ENCODE results near the gene TENT5C. TPM values are rescaled to one million over a fixed set of nuclear protein-coding genes. Genes with fewer than 3 reads are reported as not detected.

The TENT5C gene
- polyA plus RNA-seq, 1 donor (not counting 4 experiments of a cell fraction or from before 2014, with no cell fraction given): 0.13 TPM

GRCh38 chr1:117563492-117563875 is 42.4 kb upstream of the TENT5C start:
- TF ChIP-seq CTCF (optimal IDR thresholded peaks at IDR 0.05 in 1 of 3, IDR thresholded peaks at IDR 0.05 in 1 of 3, conservative IDR thresholded peaks at IDR 0.05 in 1 of 3; ENCODE audit: extremely low read depth in 1 of 3, insufficient read depth in 2 of 3, low read length in 3 of 3) (no peak), EZH2 (IDR thresholded peaks at IDR 0.05; ENCODE audit: low read length) (no peak)
- DNase-seq (ENCODE audit: low read depth, low spot score): no peak
- Histone ChIP-seq H3K9me3 (ENCODE audit: control insufficient read depth, low read depth, low read length) (no peaks in the 10 kb centered on the region), H3K27ac (ENCODE audit: control insufficient read depth, insufficient read depth, low read length) (no peak overlapping the region), H3K4me1 (ENCODE audit: control insufficient read depth, extremely low read depth, insufficient read depth, low read length) (no peaks in the 10 kb centered on the region), H3K27me3 (ENCODE audit: control insufficient read depth, extremely low read depth, insufficient read depth, low read length) (no peaks in the 10 kb centered on the region), H3K36me3 (ENCODE audit: control insufficient read depth in 2 of 2, extremely low read depth in 1 of 2, insufficient read depth in 2 of 2, low read length in 2 of 2) (no peaks in the 10 kb centered on the region), H3K9ac (ENCODE audit: control insufficient read depth, extremely low read depth, insufficient read depth, low read length) (no peak overlapping the region), H3K4me3 (ENCODE audit: control insufficient read depth in 2 of 3, extremely low read depth in 1 of 3, insufficient read depth in 2 of 3, low read depth in 1 of 3, low read length in 3 of 3) (no peak overlapping the region), H3K79me2 (ENCODE audit: control insufficient read depth, insufficient read depth, low read length) (no peaks in the 10 kb centered on the region), H3K4me2 (ENCODE audit: control insufficient read depth, extremely low read depth, insufficient read depth, low read depth, low read length) (no peak overlapping the region), H2AFZ (ENCODE audit: control insufficient read depth, low read length) (no peak overlapping the region), H4K20me1 (ENCODE audit: control insufficient read depth, extremely low read depth, insufficient read depth, low read length) (no peaks in the 10 kb centered on the region), H3K9me1 (ENCODE audit: control insufficient read depth, extremely low read depth, insufficient read depth, low read length) (no peaks in the 10 kb centered on the region)
- no peak for FAIRE-seq
- dilution Hi-C loops (cut with MboI; ENCODE audit: extremely low pct_ligation_motif_present, low sequenced_read_pairs): no loop called here

GRCh38 chr1:117564227-117565075 is 41.4 kb upstream of the TENT5C start:
- H3K4me3 ChIP-seq (ENCODE audit: control insufficient read depth in 2 of 3, extremely low read depth in 1 of 3, insufficient read depth in 2 of 3, low read depth in 1 of 3, low read length in 3 of 3): no peak overlapping the region
- H3K9me3 ChIP-seq (ENCODE audit: control insufficient read depth, low read depth, low read length): no peaks in the 10 kb centered on the region
- no peak for TF ChIP-seq EZH2 (IDR thresholded peaks at IDR 0.05; ENCODE audit: low read length)
- TF ChIP-seq CTCF (optimal IDR thresholded peaks at IDR 0.05 in 1 of 3, IDR thresholded peaks at IDR 0.05 in 1 of 3, conservative IDR thresholded peaks at IDR 0.05 in 1 of 3; ENCODE audit: extremely low read depth in 1 of 3, insufficient read depth in 2 of 3, low read length in 3 of 3): no peak
- no peak overlapping the region for H2AFZ ChIP-seq (ENCODE audit: control insufficient read depth, low read length)
- H3K4me1 ChIP-seq (ENCODE audit: control insufficient read depth, extremely low read depth, insufficient read depth, low read length): no peaks in the 10 kb centered on the region
- no peaks in the 10 kb centered on the region for H3K79me2 ChIP-seq (ENCODE audit: control insufficient read depth, insufficient read depth, low read length)
- DNase-seq (ENCODE audit: low read depth, low spot score) (no peak), FAIRE-seq (no peak)
- H3K27ac ChIP-seq (ENCODE audit: control insufficient read depth, insufficient read depth, low read length): no peak overlapping the region
- no peak overlapping the region for H3K4me2 ChIP-seq (ENCODE audit: control insufficient read depth, extremely low read depth, insufficient read depth, low read depth, low read length)
- no peaks in the 10 kb centered on the region for H3K27me3 ChIP-seq (ENCODE audit: control insufficient read depth, extremely low read depth, insufficient read depth, low read length)
- no peak overlapping the region for H3K9ac ChIP-seq (ENCODE audit: control insufficient read depth, extremely low read depth, insufficient read depth, low read length)
- dilution Hi-C loops (cut with MboI; ENCODE audit: extremely low pct_ligation_motif_present, low sequenced_read_pairs): no loop called here
- H3K36me3 ChIP-seq (ENCODE audit: control insufficient read depth in 2 of 2, extremely low read depth in 1 of 2, insufficient read depth in 2 of 2, low read length in 2 of 2): no peaks in the 10 kb centered on the region
- no peaks in the 10 kb centered on the region for H3K9me1 ChIP-seq (ENCODE audit: control insufficient read depth, extremely low read depth, insufficient read depth, low read length)
- no peaks in the 10 kb centered on the region for H4K20me1 ChIP-seq (ENCODE audit: control insufficient read depth, extremely low read depth, insufficient read depth, low read length)
